Erythroblast (primary cell): Measurements from ENCODE around the gene LGALS14.

Source experiments
- GATA1 ChIP-seq: IDR thresholded peaks from 2 replicates; pipeline ENCODE4 v1.6.1; 2011; ENCODE audit warnings: low read depth, mild to moderate bottlenecking, control low read depth, low read length, moderate library complexity
- POLR2A ChIP-seq: IDR thresholded peaks from 2 replicates; pipeline ENCODE4 v1.6.1; 2011; ENCODE audit warnings: mild to moderate bottlenecking, low read length

DNA sequence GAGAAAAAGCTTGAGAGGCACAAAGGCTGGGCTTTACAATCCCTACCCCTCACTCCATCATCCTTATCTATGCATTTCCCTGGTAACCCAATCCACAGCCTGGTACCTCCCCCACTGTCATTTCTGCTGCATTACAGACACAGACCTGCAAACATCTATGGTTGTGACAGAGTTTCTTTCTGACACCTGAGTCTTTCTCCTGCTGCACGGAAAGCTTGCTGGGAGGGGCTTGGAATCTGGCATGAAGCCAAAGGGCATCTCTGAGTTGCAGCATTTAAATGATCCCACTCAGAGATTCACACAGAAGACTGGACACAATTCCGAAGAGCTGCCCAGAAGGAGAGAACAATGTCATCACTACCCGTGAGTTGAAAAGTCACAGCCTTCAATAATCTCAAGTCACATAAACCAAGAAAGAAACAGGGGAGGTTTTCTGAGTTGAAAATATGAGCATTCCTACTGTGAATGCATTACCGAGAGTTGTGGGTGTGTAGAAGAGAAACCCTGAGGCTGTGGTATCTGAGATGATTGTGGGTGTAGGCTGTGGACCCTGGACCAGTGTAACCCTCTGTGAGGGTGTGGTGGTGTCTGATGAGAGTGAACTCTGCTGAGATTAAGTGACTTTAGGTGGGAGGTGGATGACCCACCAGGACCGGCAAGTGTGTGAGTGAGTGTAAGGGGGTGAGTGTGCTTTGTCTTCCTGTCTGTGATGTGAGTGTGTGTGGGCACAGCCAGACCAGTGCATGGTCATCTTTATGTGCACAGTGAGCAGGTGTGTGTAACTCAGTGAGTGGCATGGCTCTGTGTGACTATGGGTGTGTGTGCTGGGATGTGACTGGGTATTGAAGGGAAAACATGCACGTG, at the start of gene LGALS14:
- TF ChIP-seq POLR2A (no peak), GATA1 (no peak)
